Activated CD4-positive, alpha-beta T cell treated with anti-CD3 and anti-CD28 coated beads, Interleukin-2, amount 50 U/mL, for 16 hours (primary cell): Measurements from ENCODE around the gene OCIAD2.
A peak's percentile ranks its signal among the peaks of the same experiment; 100 is the strongest.
"Not testable (repeated sequence)": the region's sequence is repeated elsewhere in the genome, so short reads cannot be mapped to it uniquely, and the experiment has no call there.

Experiments used
- DNase-seq: peaks from one replicate; pipeline ENCODE4 v3.0.0-alpha.2; 2020

OCIAD2 gene, protein sequence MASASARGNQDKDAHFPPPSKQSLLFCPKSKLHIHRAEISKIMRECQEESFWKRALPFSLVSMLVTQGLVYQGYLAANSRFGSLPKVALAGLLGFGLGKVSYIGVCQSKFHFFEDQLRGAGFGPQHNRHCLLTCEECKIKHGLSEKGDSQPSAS

DNA sequence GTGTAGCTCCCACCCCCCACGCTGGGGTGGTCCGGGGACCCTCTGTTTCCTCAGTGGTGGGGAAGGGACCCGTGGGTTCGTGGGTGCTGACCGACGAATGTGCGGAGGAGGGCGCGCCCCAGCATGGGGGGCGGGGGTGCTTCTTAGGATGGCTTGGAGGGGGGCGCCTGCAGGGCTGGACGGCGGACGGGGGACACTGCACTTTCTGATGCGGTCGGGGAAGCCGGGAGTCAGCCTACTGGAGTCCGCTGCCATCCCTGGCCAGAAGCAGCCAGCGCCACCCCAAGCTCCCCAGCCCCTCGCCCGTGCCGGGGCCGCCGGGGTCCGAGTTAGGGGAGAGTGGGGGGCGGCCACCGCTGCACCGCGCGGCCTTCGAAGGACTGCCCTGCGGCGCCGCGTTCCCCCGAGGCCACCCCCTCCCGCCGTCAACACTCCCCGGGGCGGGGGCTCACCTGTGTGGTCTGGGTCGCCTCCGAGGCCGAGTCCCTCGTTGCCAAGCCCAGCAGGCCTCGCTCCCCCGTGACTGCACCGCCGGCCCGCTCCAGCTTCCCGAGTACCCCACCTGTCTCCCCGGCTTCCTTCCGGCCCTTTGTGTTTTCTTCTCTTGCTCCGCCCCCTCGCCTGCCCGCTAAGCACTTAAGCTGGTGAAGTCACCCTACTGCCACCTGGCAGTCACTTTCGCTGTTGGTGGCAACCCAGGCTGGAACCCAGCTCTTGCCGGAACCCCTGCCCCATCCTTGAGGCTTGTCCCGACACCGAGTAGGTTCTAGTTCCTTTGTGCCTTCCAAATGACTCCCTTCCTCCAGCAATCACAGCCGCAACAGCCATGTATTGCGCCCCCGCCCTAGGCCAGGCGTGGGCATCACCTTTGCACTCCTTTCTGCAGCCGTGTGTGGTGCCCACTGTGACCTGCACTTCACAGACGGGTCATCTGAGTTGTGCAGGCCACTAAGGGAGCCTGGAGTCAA is at the start of gene OCIAD2:
Gene OCIAD2 (minus strand): TSS at position 569 of the 968 bp plus-strand sequence. CDS start 2,225 bp downstream, outside the sequence.
- DNase-seq, result peak; percentile 89

DNA sequence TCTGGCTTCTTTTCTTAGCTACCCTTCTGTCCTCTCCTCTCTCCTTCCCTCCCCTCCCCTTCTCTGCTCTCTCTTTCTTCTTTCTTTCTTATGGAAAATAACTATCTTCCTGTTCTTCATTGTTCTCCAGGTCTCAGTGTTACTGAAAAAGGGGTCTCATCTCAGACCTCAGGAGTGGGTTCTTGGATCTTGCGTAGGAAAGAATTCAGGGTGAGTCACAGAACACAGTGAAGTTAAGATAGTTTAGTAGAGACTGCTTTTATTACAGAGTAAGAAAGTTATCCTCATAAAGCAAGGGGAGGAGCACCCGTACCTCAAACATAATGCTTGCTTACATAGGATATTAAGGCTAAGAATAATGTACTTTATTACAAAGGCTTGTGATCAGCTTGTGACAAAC is 47.7 kb upstream of the OCIAD2 start:
- DNase-seq, result no peak

DNA sequence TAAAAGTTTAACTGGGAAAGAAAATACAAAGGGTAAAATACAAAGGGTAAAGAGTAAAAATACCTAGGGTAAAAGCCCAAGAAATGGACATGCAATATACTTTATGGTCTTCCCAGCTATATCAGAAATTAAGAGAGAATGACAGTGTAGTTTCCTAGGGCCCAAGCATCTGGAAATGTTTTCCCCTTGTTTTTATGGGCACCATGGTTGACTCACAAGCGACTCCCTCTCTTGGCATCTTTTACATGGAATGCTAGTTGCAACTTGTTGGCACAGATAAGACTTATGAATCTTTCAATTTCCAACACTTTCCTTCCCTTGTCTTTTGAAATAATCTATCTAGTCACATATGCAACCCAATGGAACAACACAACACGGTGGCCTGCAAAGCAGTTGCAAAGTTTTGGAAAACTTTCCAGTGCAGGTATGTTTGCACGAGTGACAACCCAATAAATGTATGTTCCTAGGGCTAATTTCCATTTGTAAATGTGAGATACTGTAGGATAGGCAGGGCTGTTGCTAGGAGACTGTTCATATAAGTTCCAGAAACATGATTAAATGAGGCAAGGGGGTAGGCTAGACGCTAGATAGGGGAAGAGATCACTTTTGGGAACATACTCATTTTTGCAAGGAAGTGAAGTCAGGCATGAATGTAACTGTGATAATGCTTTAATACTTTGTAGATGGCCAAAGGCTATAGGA is 43.1 kb upstream of the OCIAD2 start:
- no peak for DNase-seq

DNA sequence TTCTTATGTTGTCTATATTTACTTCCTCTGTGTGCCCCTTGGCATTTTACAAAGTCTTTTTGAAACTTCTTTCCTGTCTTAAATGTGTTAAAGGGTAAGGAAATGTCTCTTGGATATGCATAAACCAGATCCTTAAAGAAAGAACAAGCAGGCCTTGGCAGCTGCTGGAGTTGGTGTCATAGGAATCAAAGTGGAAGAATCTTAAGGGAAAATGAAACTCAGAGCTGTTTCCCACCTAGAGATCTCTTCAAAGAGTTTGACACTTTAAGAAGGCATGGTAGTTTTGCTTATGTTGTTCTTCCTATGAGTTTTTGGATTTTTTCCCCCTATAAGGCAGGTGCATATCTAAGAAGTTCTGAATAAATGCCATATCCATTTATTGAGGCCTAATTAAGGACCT is 42.5 kb upstream of the OCIAD2 start:
- DNase-seq, result no peak

DNA sequence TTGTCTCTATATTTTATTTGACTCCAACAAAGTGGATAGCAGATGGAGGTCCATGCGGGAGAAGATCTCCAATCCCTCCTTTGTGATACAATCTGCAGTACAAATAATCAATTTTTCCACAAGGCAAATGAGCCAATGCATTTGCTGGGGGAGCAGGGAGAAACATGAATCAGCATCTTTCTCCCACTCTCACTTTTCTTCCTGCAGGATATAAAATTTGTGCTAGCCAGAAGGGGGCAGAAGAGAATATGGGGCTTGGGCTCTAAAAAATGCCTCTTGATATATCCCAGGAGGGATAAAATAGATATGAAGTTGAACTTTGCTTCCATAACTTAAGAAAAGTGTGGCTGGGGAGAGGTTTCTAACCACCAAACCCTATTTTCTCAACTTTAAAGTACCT is 41.2 kb upstream of the OCIAD2 start:
- DNase-seq, result no peak

DNA sequence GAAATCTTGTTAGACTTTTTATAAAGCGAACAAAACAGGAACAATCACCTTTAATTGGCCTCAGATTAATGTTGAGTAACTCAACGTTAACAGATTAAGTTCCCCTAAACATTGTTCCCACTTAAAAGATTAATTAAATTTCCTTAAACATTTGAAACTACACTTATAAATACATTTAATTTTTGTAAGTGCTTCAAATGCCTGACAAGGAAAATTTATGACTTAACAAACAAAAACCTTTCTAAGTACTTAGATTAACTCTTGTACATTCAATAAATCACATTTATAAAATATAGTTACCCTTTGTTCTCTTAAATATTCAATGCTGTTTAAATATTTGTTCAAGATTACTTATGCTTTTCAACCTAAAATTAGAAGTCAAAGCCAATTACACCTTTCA is 39.4 kb upstream of the OCIAD2 start:
- no peak for DNase-seq

DNA sequence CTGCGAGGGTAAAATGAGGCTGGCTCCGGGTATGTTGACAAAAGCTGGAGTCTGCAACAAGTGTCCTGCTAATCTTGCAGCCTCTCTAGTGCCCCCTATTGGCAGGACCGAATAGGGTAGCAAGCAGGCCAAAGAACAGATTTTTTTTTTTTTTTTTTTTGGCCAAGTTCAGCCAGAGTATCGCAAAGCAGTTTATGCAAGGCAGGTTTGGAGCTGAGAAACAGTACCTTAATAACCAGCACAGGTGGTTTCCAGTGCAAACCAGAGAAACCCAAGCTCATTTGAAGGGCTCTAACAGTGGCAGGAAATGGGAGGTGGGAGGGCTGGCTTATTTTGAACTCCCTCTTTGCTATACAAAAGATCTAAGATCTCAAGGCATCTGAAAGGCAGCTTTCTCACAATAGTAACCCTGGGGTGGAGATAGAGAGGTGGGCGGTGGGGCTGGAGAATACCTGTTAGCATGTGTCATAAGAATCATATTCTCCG is 38.2 kb upstream of the OCIAD2 start:
- DNase-seq, result peak; percentile 63

DNA sequence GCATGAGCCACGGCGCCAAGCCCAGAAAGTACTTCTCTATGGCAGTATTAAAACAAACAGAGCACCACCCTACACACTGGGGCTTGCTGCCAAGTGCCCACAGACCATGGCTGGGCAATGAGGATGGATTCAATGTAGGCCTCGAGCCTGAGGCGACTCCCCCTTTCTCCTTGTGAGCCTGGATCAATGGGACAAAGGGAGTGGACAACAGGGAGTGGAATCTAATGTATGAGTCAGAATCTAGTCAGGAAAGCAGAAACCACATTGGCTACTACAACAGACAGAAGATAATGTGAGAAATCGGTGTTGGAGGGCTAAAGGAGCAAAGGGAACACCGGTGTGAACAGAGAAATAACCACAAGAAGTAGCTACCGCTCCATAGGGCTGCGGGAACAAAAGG is 37.7 kb upstream of the OCIAD2 start:
- no peak for DNase-seq

DNA sequence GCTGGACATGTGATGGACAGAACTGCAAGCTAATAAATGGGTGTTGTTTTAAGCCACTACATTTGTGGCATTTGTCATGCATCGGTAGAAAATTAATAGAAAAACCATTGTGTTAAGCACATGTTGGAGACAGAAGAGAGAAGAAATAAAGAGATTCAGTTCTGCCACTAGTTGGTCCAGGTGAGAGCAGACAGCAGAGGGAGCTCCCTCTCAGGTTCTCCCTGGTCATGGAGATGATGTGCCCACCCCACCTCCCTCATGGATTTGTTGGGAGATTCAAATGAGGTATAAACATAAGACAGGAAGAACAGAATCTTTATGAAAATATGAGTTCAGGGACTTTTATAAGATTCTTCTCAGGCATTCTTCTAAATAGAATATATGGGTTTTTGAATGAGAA is 36.8 kb upstream of the OCIAD2 start:
- DNase-seq, result no peak

DNA sequence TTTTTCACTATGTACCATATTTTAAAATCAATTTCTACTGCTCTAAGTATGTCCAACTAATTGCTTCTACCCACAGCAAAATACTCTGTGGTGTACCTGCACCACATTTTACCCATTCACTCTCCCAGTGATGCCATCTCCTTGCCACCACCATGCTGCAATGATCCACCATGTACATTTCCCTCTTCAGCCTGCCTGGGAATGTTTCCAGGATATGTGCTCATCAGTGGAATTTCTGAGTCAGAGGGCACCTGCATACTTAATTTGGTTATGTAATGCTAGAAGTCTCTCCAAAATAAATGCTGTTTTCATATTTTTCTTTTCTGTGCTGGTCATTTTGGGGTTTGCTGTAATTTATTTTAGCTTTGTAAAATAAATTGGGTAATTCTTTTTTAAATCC is 33.2 kb upstream of the OCIAD2 start:
- DNase-seq, result no peak

DNA sequence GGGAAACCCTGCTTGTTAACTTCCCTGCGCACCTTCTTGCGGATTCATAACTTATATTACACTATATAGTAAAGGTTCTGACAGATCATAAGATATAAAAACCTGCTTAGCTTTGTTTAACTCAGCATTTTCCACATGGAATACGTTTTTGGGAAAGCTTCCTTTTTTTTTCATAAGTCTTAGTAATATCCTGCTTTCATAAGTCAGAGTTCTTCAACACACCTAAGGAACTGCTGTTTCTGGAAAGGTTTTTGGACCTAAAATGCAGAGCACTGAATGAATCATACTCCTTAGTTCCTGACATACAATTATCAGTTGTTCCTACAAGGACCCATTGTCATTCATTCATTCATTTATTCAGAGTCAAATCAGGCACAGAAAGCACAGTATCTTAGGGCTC is 32.3 kb upstream of the OCIAD2 start:
- DNase-seq, result no peak

DNA sequence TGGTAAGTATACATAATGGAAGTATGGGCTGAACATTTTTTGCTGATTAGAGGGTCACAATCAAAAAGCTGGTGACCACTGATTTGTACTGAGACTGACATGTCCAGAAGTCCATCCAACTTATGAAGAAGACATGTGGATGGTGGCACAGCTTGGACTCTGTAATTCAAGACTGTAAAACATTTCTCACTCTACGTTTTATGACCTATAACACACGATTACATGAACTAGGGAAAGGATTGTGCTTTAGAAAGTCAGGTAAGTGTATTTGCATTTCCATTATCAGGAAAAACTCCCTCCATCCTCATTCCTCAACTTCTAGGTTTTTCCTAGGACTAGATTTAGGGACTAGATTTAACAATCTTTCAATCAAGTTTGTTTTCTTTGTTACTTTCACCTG is 30.5 kb upstream of the OCIAD2 start:
- DNase-seq, result no peak

DNA sequence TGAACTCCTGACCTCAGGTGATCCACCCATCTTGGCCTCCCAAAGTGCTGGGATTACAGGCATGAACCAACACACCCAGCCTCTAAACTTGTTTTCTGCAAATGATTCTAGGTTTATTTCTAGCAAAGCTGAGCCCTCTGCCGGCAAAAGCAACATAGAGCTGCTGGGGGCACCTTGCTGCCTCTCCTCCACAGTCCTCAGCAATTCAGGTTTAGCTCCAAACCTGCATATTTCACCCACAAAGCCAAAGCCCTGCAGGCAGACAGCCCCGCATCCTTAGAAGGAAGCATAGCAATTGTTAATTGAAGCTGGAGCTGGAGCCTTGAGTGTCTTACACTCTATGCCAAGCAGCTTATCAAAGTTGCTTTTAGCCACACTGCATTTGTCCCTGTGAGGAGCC is 24.9 kb upstream of the OCIAD2 start:
- no peak for DNase-seq

DNA sequence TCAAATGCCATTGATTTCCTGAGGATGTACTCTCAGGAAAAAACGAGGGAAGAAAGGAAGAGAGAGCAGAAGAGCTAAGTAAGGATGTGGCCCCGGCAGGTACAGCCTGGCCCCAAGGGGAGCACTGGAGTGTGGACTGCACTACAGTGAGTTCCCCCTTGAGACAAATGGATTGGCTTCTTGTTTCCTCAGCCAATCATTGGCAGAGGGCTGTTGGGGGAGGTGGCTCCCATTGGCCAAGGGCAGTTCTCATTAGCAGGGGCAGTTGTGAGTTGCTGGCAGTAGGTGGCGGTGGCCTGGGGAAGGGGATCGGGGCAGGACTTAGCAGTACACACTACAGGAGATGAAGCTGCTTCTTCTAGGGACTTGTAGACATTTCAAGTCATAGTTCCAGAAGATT is 24.1 kb upstream of the OCIAD2 start:
- DNase-seq, result no peak

DNA sequence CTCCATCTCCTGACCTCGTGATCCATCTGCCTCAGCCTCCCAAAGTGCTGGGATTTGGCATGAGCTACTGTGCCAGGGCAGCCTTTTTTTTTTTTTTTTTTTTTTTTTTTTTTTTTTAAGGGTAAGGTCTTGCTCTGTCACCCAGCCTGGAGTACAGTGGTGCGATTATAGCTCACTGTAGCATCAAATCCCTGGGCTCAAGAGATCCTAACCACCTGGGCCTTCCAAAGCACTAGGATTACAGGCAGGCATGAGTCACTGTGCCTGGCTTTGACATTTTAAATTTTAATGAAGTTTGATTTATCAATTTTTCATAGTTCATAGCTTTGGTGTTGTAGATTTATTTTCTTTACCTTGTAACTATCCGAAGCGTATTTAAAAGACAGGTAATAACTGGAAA is 17.8 kb upstream of the OCIAD2 start:
- no peak for DNase-seq

DNA sequence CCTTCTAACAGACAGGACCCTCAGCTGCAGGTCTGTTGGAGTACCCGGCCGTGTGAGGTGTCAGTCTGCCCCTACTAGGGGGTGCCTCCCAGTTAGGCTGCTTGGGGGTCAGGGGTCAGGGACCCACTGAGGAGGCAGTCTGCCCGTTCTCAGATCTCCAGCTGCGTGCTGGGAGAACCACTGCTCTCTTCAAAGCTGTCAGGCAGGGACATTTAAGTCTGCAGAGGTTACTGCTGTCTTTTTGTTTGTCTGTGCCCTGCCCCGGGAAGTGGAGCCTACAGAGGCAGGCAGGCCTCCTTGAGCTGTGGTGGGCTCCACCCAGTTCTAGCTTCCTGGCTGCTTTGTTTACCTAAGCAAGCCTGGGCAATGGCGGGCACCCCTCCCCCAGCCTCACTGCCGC is 16.5 kb upstream of the OCIAD2 start:
- DNase-seq, result not testable (repeated sequence)

DNA sequence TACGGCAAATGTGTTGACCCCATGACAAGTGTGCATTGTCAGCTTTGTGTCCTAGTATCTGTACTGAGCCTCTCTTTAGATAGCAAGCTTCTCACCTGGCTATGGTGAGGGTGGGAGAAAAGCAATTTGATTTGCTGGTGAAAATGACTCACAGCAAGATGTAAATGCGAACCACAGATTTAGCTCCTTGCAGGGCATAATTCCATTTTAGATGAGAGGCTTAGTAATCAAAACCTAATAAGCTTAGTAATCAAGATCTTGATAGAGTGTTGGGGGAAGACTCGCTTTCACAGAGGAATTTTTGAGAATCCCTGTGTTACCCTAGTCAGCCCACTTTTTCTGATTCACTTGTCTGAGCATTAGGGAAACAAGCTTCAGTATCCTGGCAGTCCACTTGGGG is 7.7 kb upstream of the OCIAD2 start:
- no peak for DNase-seq

DNA sequence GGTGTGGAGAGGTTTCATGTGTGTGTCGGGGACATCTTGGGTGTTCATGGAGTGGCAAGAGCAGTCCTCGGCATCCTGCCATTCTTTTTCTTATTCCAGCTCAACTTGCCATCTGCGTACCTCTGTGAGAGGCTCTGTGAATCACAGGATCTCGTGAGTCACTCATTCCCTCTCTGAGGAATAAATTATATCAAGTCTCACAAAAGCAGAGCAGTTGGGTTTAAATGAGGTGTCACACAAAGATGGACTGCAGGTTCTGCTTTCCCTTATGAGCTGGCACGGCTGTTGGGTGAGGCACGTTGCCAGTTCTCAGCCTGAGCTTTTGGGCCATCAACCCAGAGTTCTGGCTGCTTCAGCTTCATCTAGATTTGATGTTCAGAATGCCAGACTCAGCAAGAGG is 6.8 kb upstream of the OCIAD2 start:
- DNase-seq, result no peak

DNA sequence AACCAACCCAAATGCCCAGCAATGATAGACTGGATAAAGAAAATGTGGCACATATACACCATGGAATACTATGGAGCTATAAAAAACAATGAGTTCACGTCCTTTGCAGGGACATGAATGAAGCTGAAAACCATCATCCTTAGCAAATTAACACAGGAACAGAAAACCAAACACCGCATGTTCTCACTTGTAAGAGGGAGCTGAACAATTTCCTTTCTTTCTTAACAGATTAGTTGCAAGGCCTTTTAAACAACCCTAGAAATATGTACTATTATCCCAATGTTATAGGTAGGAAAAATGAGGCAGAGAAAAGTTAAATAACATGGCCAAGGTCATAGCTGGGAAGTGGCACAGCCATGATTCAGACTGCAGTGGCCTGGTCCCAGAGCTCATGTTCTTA is 5.8 kb upstream of the OCIAD2 start:
- DNase-seq, result no peak

DNA sequence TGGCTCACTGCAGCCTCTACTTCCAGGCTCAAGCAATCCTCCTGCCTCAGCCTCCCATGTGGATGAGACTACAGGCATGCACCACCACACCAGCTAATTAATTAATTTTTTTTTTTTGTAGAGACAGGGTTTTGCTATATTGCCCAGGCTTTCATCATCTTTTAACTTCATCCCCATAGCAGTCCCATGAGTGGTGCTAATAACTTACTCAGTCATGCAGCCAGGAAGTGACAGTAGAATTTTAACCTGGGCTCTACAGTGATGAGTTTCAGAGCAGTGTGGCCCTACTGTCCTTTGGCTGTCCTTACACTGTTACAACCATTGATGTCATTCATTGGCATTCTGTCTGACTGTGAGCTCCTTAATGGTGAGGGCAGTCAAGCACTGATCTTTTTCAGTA is 3.9 kb upstream of the OCIAD2 start:
- no peak for DNase-seq

DNA sequence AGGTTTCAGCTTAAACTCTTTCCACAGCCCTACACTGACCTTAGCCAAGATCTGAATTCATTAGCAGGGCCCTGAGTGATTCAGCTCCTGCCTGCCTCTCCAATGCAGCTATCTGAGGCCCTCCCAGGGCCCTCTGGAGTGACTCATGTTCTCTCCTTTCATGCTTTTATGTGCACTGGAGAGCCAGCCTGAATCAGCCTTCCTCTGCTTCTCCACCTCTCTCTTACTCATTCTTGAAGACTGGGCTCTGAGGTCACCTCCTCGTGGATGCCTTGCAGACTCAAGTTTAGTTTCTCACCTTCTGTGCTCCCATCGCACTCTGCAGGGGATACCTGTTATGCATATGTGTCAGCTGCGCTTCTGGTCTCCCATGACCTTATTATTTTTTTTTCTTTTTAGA is 3.1 kb upstream of the OCIAD2 start:
- DNase-seq, result peak; percentile 89

DNA sequence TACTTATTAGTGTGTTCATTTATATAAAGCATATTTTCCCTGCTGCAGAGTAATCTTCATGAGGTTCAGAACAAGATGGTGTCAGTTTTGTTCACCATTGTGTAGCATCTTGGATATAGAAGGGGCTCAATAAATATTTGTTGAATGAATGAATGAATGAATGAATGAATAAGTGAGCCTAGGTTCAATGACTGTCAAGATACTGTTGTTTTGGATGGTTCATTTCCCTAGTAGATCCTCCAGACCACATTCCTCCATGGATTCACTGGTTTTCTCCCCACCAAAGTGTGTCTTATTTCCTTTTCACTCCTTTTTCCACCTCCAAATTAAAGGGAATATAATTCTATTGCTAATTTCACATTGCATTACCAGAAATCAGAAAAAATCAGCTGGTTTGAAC is 2.1 kb upstream of the OCIAD2 start:
- no peak for DNase-seq

DNA sequence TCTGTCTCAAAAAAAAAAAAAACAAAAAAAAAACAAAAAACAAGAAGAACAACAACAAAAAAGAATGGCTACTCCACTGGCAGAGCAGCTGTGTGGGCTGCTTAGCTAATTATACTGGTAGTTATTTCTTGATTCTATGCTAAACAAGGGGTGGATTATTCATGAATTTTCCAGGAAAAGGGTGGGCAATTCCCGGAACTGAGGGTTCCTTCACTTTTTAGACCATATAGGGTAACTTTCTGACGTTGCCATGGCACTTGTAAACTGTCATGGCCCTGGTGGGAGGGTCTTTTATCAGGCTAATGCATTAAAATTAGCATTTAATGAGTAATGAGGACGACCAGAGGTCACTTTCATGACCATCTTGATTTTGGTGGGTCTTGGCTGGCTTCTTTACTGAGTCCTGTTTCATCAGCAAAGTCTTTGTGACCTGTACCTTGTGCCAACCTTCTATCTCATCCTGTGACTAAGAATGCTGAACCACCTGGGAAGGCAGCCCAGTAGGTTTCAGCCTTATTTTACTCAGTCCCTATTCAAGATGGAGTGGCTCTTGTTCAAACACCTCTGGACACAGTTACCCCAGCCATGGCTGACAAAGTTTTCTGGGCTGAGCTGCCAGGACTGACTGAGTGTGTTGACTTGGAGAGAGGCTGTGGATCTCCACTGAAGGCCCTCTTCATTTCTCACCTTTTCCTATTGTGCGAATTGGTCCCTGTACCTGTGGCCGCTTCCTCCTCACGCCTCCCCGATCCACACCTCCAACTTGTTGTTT is 1.3 kb upstream of the OCIAD2 start:
- DNase-seq, result no peak
